HL-60 (cell line): Measurements from ENCODE around the gene MYORG.

ENCODE experiments used
- DNase-seq, 2 experiments: peaks; one replicate each; pipeline ENCODE4 v3.0.0-alpha.2; 2010 to 2020; ENCODE audit warnings: low read depth in 1 of 2, low spot score in 1 of 2
- H3K27ac ChIP-seq: fragments of 250-450 bp; sonication (Bioruptor Pico); replicated peaks from 2 replicates; pipeline ENCODE4 v1.5.1; 2020; ENCODE audit warnings: mild to moderate bottlenecking, moderate library complexity
- H3K27me3 ChIP-seq: fragments of 250-450 bp; sonication (Bioruptor Pico); 2 replicates; pipeline ENCODE4 v1.5.1; 2021; ENCODE audit warnings: mild to moderate bottlenecking, moderate library complexity; ENCODE audit not compliant: insufficient read depth, poor library complexity, severe bottlenecking
- H3K4me3 ChIP-seq: replicated peaks from 2 replicates; pipeline ENCODE4 v1.5.1; 2011; ENCODE audit warnings: mild to moderate bottlenecking, control low read depth, low read length; ENCODE audit not compliant: insufficient read depth
- CTCF ChIP-seq: IDR thresholded peaks from one replicate; pipeline ENCODE4 v1.5.1; 2011; ENCODE audit warnings: low read length, control low read depth, inconsistent platforms; ENCODE audit not compliant: insufficient read depth
- GABPA ChIP-seq: IDR thresholded peaks from 2 replicates; pipeline ENCODE4 v1.6.1; 2012; ENCODE audit warnings: low read depth
- POLR2AphosphoS5 ChIP-seq: IDR thresholded peaks from 2 replicates; pipeline ENCODE4 v1.6.1; 2012; ENCODE audit warnings: low read depth
- REST ChIP-seq: IDR thresholded peaks from 2 replicates; pipeline ENCODE4 v1.6.1; 2012; ENCODE audit warnings: low read depth; ENCODE audit not compliant: insufficient replicate concordance
- SPI1 ChIP-seq: IDR thresholded peaks from 2 replicates; pipeline ENCODE4 v1.6.1; 2012; ENCODE audit warnings: low read depth, mild to moderate bottlenecking, borderline replicate concordance

Gene MYORG

GRCh38 chr9:34403554-34404380 lies 27.1 kb upstream of the MYORG start:
- Histone ChIP-seq H3K27me3 (no peaks in the 10 kb centered on the region), H3K27ac (no peak overlapping the region), H3K4me3 (no peak overlapping the region)
- peak; percentile 39 to 55 for DNase-seq
- TF ChIP-seq CTCF (peak; percentile 96), SPI1 (no peak), REST (no peak), GABPA (no peak)

- no peak for TF ChIP-seq POLR2AphosphoS5
- no peak for TF ChIP-seq GABPA
- TF ChIP-seq CTCF: no peak
- no peak for TF ChIP-seq SPI1
- no peak for TF ChIP-seq REST
- H3K4me3 ChIP-seq: no peak overlapping the region
- no peaks in the 10 kb centered on the region for H3K27me3 ChIP-seq
- H3K27ac ChIP-seq: no peak overlapping the region
- DNase-seq: no peak
These were observed 24.2 kb upstream of the MYORG start for GRCh38 chr9:34400686-34401602.

GRCh38 chr9:34400275-34400674 lies 23.6 kb upstream of the MYORG start:
- no peak for DNase-seq
- Histone ChIP-seq H3K27ac (no peak overlapping the region), H3K27me3 (no peaks in the 10 kb centered on the region), H3K4me3 (no peak overlapping the region)
- TF ChIP-seq REST (no peak), POLR2AphosphoS5 (no peak), GABPA (no peak), SPI1 (no peak), CTCF (no peak)
